ENCODE measurements around the gene USP8.
"Not testable (repeated sequence)": the region's sequence is repeated elsewhere in the genome, so short reads cannot be mapped to it uniquely, and the experiment has no call there.

USP8 gene

GRCh38 chr15:50425219-50425618 is 1.0 kb downstream of the USP8 start:
- no peak for DNase-seq (ENCODE audit: low read depth)
- no peak for TF ChIP-seq CTCF (IDR thresholded peaks at IDR 0.05; ENCODE audit: low read depth, low read length, missing control alignments)
- peak overlapping the region; percentile 95 for H3K4me3 ChIP-seq (ENCODE audit: low read depth, low read length)

- DNase-seq (ENCODE audit: low read depth): not testable (repeated sequence)
- H3K4me3 ChIP-seq (ENCODE audit: low read depth, low read length): peak overlapping the region; percentile 95; the same call in 1 of the 2 replicates
Observed at GRCh38 chr15:50425678-50426246, 1.6 kb downstream of the USP8 start.

- no peak for DNase-seq (ENCODE audit: low read depth)
- TF ChIP-seq CTCF (IDR thresholded peaks at IDR 0.05; ENCODE audit: low read depth, low read length, missing control alignments): no peak
- H3K4me3 ChIP-seq (ENCODE audit: low read depth, low read length): no peak overlapping the region
Observed at GRCh38 chr15:50426428-50426827, 2.2 kb downstream of the USP8 start.

GRCh38 chr15:50431204-50431603 is 7.0 kb downstream of the USP8 start:
- TF ChIP-seq CTCF (IDR thresholded peaks at IDR 0.05; ENCODE audit: low read depth, low read length, missing control alignments): no peak
- H3K4me3 ChIP-seq (ENCODE audit: low read depth, low read length): no peak overlapping the region
- DNase-seq (ENCODE audit: low read depth): no peak

GRCh38 chr15:50432230-50432629 is 8.0 kb downstream of the USP8 start:
- no peak overlapping the region for H3K4me3 ChIP-seq (ENCODE audit: low read depth, low read length)
- no peak for TF ChIP-seq CTCF (IDR thresholded peaks at IDR 0.05; ENCODE audit: low read depth, low read length, missing control alignments)
- no peak for DNase-seq (ENCODE audit: low read depth)

- no peak for DNase-seq (ENCODE audit: low read depth)
- no peak for TF ChIP-seq CTCF (IDR thresholded peaks at IDR 0.05; ENCODE audit: low read depth, low read length, missing control alignments)
- no peak overlapping the region for H3K4me3 ChIP-seq (ENCODE audit: low read depth, low read length)
Observed at GRCh38 chr15:50435772-50436171, 11.6 kb downstream of the USP8 start.

- TF ChIP-seq CTCF (IDR thresholded peaks at IDR 0.05; ENCODE audit: low read depth, low read length, missing control alignments): no peak
- no peak for DNase-seq (ENCODE audit: low read depth)
- no peak overlapping the region for H3K4me3 ChIP-seq (ENCODE audit: low read depth, low read length)
Observed at GRCh38 chr15:50438251-50438650, 14.0 kb downstream of the USP8 start.
